Spleen (tissue), 11 donors: ENCODE measurements around the gene SLC7A14. TPM values are rescaled to one million over a fixed set of nuclear protein-coding genes. Genes with fewer than 3 reads are reported as not detected.

ENCODE experiments used
- DNase-seq: peaks from one replicate; pipeline ENCODE4 v3.0.0-alpha.2; 2020
- H3K27ac ChIP-seq, 8 donors: fragments of 200-600 bp; sonication (generic) in 7 of 8; 1 replicate in 4 of 8; 2 replicates in 4 of 8; pipeline versions ENCODE4 v1.5.0 to v1.8.0; 2016 to 2021; ENCODE audit warnings: inconsistent platforms in 4 of 8, mild to moderate bottlenecking in 4 of 8, moderate library complexity in 1 of 8
- H3K27me3 ChIP-seq, 7 donors: fragments of 200-600 bp; sonication (generic) in 6 of 7; replicated peaks in 1 of 7; 1 replicate in 4 of 7; 2 replicates in 3 of 7; pipeline versions ENCODE4 v1.5.0 to v1.8.0; 2016 to 2021; ENCODE audit warnings: inconsistent platforms in 3 of 7, mild to moderate bottlenecking in 1 of 7
- H3K36me3 ChIP-seq, 6 donors: fragments of 200-600 bp; sonication (generic) in 5 of 6; 1 replicate in 4 of 6; 2 replicates in 2 of 6; pipeline versions ENCODE4 v1.5.0 to v1.8.0; 2016 to 2021; ENCODE audit warnings: inconsistent platforms in 2 of 6
- H3K4me1 ChIP-seq, 6 donors: fragments of 200-600 bp; sonication (generic) in 5 of 6; 1 replicate in 3 of 6; 2 replicates in 3 of 6; pipeline versions ENCODE4 v1.5.0 to v1.8.0; 2016 to 2021; ENCODE audit warnings: inconsistent platforms in 3 of 6
- H3K4me3 ChIP-seq, 8 donors: fragments of 200-600 bp; sonication (generic) in 7 of 8; 1 replicate in 4 of 8; 2 replicates in 4 of 8; pipeline versions ENCODE4 v1.5.0 to v1.8.0; 2016 to 2021; ENCODE audit warnings: inconsistent platforms in 4 of 8, mild to moderate bottlenecking in 4 of 8, moderate library complexity in 2 of 8
- H3K9me3 ChIP-seq, 8 donors: fragments of 200-600 bp; sonication (generic) in 7 of 8; 1 replicate in 4 of 8; 2 replicates in 4 of 8; pipeline versions ENCODE4 v1.5.0 to v1.8.0; 2016 to 2021; ENCODE audit warnings: inconsistent platforms in 4 of 8
- POLR2A ChIP-seq, 3 donors: fragments of 450-650 bp; IDR thresholded peaks; one replicate each; pipeline ENCODE4 v1.5.1; 2017; ENCODE audit warnings: antibody characterized with exemption in 3 of 3, mild to moderate bottlenecking in 1 of 3
- POLR2AphosphoS5 ChIP-seq, 3 donors: sonication (generic); formaldehyde crosslinking; IDR thresholded peaks; one replicate each; pipeline ENCODE4 v1.5.1; 2017; ENCODE audit warnings: antibody characterized with exemption in 3 of 3
- WGBS, 5 donors: extraction: QIAGEN DNeasy Blood & Tissue Kit in 3 of 5; methylation state at CpG; one replicate each; pipeline versions ENCODE4 v1.1.5 to v1.1.7; 2013 to 2018; 5-methylcytosine and 5-hydroxymethylcytosine counted together
- intact Hi-C: fragments of 100-400 bp; cut with DNase I; formaldehyde crosslinking; loops from one replicate; pipeline ENCODE4 v1.15.0; 2023; ENCODE audit warnings: low total_unique reads
- polyA plus RNA-seq, 3 donors: library from polyadenylated mRNA; stranded (reverse); fragments of 200-250 nt; gene quantifications; one replicate each; pipeline ENCODE4 v1.2.1, GENCODE V29; 2013
- total RNA-seq, 7 donors: library from RNA; depleted of rRNA in 3 of 7; stranded (reverse); fragments of >200 nt in 3 of 7; fragmentation: NEBNext Ultra II Directional in 4 of 7; extraction: Animal tissue kit (Norgen Biotek cat#: 25700) in 4 of 7; gene quantifications; one replicate each; pipeline versions ENCODE4 v1.1.0 to v1.2.1, GENCODE V29; 2016 to 2021
- TF ChIP-seq, protein P1 (sequence below), 11 experiments: fragments of 200-600 bp in 7 of 11; fragments of 450-650 bp in 4 of 11; sonication (generic) in 4 of 11; IDR thresholded peaks in 8 of 11; conservative IDR thresholded peaks in 3 of 11; 1 replicate in 7 of 11; 2 replicates in 4 of 11; pipeline versions ENCODE4 v1.4.0 to v1.8.0; 2016 to 2021; ENCODE audit warnings: antibody characterized with exemption in 11 of 11, inconsistent platforms in 4 of 11, mild to moderate bottlenecking in 1 of 11
- donor health status: healthy with polysubstance abuse.
- donor health status: DM: no; HTN: no; CAD: no; lungs with moderate emphysema.
- donor health status: DM: no; HTN: no; CAD: no.
- donor health status: Bipolar disorder and iron deficiency.
- donor health status: healthy.
- donor health status: DM: no; HTN: no; CAD: no.
- donor health status: DM: yes; HTN: yes; CAD: no.

The SLC7A14 gene
- total and polyA plus RNA-seq, 10 donors: under 0.01 TPM; not detected in 9

DNA sequence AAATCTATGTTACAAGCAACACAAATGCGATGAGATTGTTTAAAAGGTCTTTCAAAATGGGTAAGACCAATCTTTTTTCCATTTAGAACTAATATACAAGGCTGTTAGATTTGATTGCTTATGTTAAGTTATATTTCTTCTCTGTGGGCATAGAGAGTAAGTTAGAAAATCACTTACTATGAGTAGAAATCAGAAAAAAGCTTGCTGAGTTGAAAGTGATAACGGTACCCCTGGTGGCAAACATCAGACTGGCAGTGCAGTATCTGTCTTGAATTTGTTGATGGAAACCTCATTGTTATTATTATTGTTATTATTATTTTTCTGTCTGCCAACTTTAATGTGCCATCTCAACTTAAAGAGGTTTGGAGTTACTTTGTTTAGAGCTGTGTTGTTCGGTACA lies 154.8 kb downstream of the SLC7A14 start:
- H3K9me3 ChIP-seq: no peaks in the 10 kb centered on the region
- H3K4me3 ChIP-seq: no peak overlapping the region
- no peaks in the 10 kb centered on the region for H3K27me3 ChIP-seq
- intact Hi-C loops: no loop called here
- peaks cover 0 to 4% (median 0%) of the 10 kb centered on the region in 6 donors for H3K4me1 ChIP-seq
- TF ChIP-seq POLR2AphosphoS5 (IDR thresholded peaks at IDR 0.05) (no peak), POLR2A (IDR thresholded peaks at IDR 0.05) (no peak)
- TF ChIP-seq, protein P1, sequence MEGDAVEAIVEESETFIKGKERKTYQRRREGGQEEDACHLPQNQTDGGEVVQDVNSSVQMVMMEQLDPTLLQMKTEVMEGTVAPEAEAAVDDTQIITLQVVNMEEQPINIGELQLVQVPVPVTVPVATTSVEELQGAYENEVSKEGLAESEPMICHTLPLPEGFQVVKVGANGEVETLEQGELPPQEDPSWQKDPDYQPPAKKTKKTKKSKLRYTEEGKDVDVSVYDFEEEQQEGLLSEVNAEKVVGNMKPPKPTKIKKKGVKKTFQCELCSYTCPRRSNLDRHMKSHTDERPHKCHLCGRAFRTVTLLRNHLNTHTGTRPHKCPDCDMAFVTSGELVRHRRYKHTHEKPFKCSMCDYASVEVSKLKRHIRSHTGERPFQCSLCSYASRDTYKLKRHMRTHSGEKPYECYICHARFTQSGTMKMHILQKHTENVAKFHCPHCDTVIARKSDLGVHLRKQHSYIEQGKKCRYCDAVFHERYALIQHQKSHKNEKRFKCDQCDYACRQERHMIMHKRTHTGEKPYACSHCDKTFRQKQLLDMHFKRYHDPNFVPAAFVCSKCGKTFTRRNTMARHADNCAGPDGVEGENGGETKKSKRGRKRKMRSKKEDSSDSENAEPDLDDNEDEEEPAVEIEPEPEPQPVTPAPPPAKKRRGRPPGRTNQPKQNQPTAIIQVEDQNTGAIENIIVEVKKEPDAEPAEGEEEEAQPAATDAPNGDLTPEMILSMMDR (IDR thresholded peaks at IDR 0.05 in 8 of 11, conservative IDR thresholded peaks at IDR 0.05 in 3 of 11): no peak
- H3K36me3 ChIP-seq: peaks cover 0 to 5% (median 0%) of the 10 kb centered on the region in 6 donors
- 92 to 98% (median 95%) methylated on average over 3 of the region's 3 CpGs for WGBS, 5 donors
- DNase-seq: no peak
- H3K27ac ChIP-seq: no peak overlapping the region

DNA sequence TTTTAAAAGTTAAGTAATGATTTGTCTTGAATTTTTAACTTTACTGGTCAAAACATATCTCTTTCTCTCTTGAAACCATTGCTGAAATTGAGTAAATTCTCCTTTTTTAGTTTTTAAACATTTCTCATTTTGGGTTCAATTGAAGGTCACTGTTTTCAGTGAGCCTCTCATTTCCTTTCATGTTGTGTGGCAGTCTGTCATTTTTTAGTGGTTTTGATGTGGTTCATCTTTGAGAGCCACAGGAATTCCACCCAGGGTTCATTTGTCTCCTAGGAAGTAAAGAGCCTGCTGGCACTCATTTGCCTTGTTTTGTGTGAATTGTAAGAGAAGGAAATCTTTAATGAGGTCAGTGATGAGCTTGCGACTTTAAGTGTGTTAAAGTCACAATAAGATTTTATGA lies 156.8 kb downstream of the SLC7A14 start:
- no peak for DNase-seq
- 46 to 72% (median 68%) methylated on average over 1 of the region's 1 CpG for WGBS, 5 donors
- H3K36me3 ChIP-seq: no peaks in the 10 kb centered on the region
- H3K27ac ChIP-seq: no peak overlapping the region
- no peak overlapping the region for H3K4me3 ChIP-seq
- intact Hi-C loops: no loop called here
- H3K9me3 ChIP-seq: no peaks in the 10 kb centered on the region
- TF ChIP-seq POLR2AphosphoS5 (IDR thresholded peaks at IDR 0.05): no peak
- TF ChIP-seq POLR2A (IDR thresholded peaks at IDR 0.05): no peak
- TF ChIP-seq, protein P1 (IDR thresholded peaks at IDR 0.05 in 8 of 11, conservative IDR thresholded peaks at IDR 0.05 in 3 of 11): no peak
- peaks cover 0 to 12% (median 2%) of the 10 kb centered on the region in 6 donors for H3K4me1 ChIP-seq
- H3K27me3 ChIP-seq: no peaks in the 10 kb centered on the region

DNA sequence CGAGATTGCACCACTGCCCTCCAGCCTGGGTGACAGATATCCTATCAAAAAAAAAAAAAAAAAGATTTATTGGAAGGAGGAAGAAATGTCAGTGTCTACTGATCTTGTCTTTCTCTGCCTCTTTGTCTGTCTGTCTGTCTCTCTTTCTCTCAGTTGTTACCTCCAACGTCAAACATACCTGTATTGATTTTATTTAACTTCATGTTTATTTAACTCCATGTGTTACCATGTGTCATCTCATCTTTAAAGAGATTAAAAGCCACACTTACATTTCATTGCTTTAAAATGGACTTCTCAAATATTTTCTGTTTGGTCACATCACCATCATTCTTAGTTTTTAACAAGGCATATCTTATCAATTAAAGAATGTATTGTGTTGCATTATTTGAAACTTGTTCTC lies 157.8 kb downstream of the SLC7A14 start:
- Histone ChIP-seq H3K27me3 (no peaks in the 10 kb centered on the region), H3K27ac (no peak overlapping the region), H3K4me1 (peaks cover 0 to 12% (median 2%) of the 10 kb centered on the region in 6 donors), H3K9me3 (no peaks in the 10 kb centered on the region), H3K36me3 (no peaks in the 10 kb centered on the region), H3K4me3 (no peak overlapping the region)
- intact Hi-C loops: no loop called here
- TF ChIP-seq, protein P1 (IDR thresholded peaks at IDR 0.05 in 8 of 11, conservative IDR thresholded peaks at IDR 0.05 in 3 of 11): no peak
- TF ChIP-seq POLR2A (IDR thresholded peaks at IDR 0.05): no peak
- no peak for TF ChIP-seq POLR2AphosphoS5 (IDR thresholded peaks at IDR 0.05)
- no peak for DNase-seq
- WGBS, 5 donors: 80 to 100% (median 91%) methylated on average over 2 of the region's 2 CpGs

DNA sequence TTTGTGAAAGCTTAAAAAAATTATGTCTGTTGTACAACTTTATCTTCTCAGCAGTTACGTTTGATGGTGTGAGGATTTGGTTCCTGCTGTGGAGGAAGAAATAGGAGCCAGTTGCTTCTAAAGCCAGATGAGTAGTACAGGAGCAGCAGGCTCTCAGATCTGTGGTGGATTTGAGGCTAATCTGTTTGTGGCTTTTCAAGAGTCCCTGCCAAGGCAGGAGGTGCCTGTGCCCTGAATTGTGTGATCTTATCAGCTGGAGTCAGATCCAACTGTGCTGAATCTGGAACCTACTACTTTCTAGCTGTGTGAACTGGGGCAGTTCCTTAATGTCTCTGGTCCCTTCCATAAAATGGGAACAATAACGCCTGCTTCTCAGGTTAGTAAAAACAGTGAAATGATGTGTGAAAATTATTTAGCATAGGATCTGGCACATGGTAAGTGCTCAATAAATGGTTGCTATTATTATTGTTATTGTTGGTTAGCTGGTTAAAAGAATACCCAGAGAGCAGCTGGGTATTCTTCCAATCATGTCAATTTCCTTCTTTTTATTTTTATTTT lies 159.6 kb downstream of the SLC7A14 start:
- 56 to 79% (median 72%) methylated on average over 2 of the region's 2 CpGs for WGBS, 5 donors
- Histone ChIP-seq H3K9me3 (no peaks in the 10 kb centered on the region), H3K4me3 (no peak overlapping the region), H3K27me3 (no peaks in the 10 kb centered on the region), H3K4me1 (peaks cover 0 to 20% (median 6%) of the 10 kb centered on the region in 6 donors), H3K36me3 (no peaks in the 10 kb centered on the region), H3K27ac (no peak overlapping the region)
- TF ChIP-seq, protein P1 (IDR thresholded peaks at IDR 0.05 in 8 of 11, conservative IDR thresholded peaks at IDR 0.05 in 3 of 11): no peak
- TF ChIP-seq POLR2AphosphoS5 (IDR thresholded peaks at IDR 0.05) (no peak), POLR2A (IDR thresholded peaks at IDR 0.05) (no peak)
- DNase-seq: no peak
- intact Hi-C loops: no loop called here
